Measurements from ENCODE around the gene KCND3.
"Not testable (repeated sequence)": the region's sequence is repeated elsewhere in the genome, so short reads cannot be mapped to it uniquely, and the experiment has no call there.

The KCND3 gene

GRCh38 chr1:111802110-111802509 lies 187.4 kb downstream of the KCND3 start:
- no peak for DNase-seq

GRCh38 chr1:111801071-111801850 lies 188.2 kb downstream of the KCND3 start:
- no peak for DNase-seq

- not testable (repeated sequence) for DNase-seq
Measured at GRCh38 chr1:111799722-111800121, 189.7 kb downstream of the KCND3 start.

GRCh38 chr1:111798580-111798979 lies 190.9 kb downstream of the KCND3 start:
- no peak for DNase-seq

GRCh38 chr1:111795401-111795800 lies 194.1 kb downstream of the KCND3 start:
- no peak for DNase-seq

- DNase-seq = no peak
Measured at GRCh38 chr1:111793923-111794322, 195.5 kb downstream of the KCND3 start.

GRCh38 chr1:111792249-111792648 lies 197.2 kb downstream of the KCND3 start:
- no peak for DNase-seq

- DNase-seq = no peak
Measured at GRCh38 chr1:111791776-111792175, 197.7 kb downstream of the KCND3 start.

GRCh38 chr1:111789666-111790316 lies 199.7 kb downstream of the KCND3 start:
- DNase-seq = no peak

GRCh38 chr1:111789142-111789541 lies 200.3 kb downstream of the KCND3 start:
- no peak for DNase-seq

GRCh38 chr1:111786669-111787207 lies 202.7 kb downstream of the KCND3 start:
- no peak for DNase-seq

- DNase-seq = no peak
Measured at GRCh38 chr1:111784273-111784901, 205.1 kb downstream of the KCND3 start.

GRCh38 chr1:111779546-111779945 lies 209.9 kb downstream of the KCND3 start:
- no peak for DNase-seq

GRCh38 chr1:111778541-111779051 lies 210.9 kb downstream of the KCND3 start:
- DNase-seq = no peak

- no peak for DNase-seq
Measured at GRCh38 chr1:111778066-111778465, 211.4 kb downstream of the KCND3 start.

GRCh38 chr1:111777301-111777700 lies 212.2 kb downstream of the KCND3 start:
- DNase-seq = no peak

GRCh38 chr1:111776861-111777260 lies 212.6 kb downstream of the KCND3 start:
- DNase-seq = no peak

- no peak for DNase-seq
Measured at GRCh38 chr1:111776391-111776790, 213.1 kb downstream of the KCND3 start.

- no peak for DNase-seq
Measured at GRCh38 chr1:111775966-111776365, 213.5 kb downstream of the KCND3 start.

- DNase-seq = no peak
Measured at GRCh38 chr1:111770916-111771315, 218.6 kb downstream of the KCND3 start.

GRCh38 chr1:111769517-111770146 lies 219.8 kb downstream of the KCND3 start:
- DNase-seq = peak; percentile 33 to 35

- no peak for DNase-seq
Measured at GRCh38 chr1:111768625-111769024, 220.8 kb downstream of the KCND3 start.

GRCh38 chr1:111768023-111768422 lies 221.4 kb downstream of the KCND3 start:
- no peak for DNase-seq
